ENCODE measurements around the gene TEX22. TPM values are rescaled to one million over a fixed set of nuclear protein-coding genes. Genes with fewer than 3 reads are reported as not detected.

Gene TEX22
- total RNA-seq, 1 donor from 2014 or later = not detected

GRCh38 chr14:105423488-105424195 lies 25.3 kb downstream of the TEX22 start:
- no peak for DNase-seq (ENCODE audit: low spot score)
- H3K36me3 ChIP-seq = no peaks in the 10 kb centered on the region
- Mint-ChIP-seq H3K4me1 (peaks cover 17% of the 10 kb centered on the region), H3K27ac (no peak overlapping the region), H3K4me3 (no peak overlapping the region), H3K9me3 (peaks cover 14% of the 10 kb centered on the region), H3K36me3 (peaks cover 34% of the 10 kb centered on the region), H3K27me3 (ENCODE audit: insufficient read depth, low read depth) (no peaks in the 10 kb centered on the region)
- no peak overlapping the region for H3K4me3 ChIP-seq
- TF ChIP-seq EZH2 (IDR thresholded peaks at IDR 0.05) (no peak), EZH2phosphoT487 (IDR thresholded peaks at IDR 0.05) (no peak)
- TF ChIP-seq, protein P1, sequence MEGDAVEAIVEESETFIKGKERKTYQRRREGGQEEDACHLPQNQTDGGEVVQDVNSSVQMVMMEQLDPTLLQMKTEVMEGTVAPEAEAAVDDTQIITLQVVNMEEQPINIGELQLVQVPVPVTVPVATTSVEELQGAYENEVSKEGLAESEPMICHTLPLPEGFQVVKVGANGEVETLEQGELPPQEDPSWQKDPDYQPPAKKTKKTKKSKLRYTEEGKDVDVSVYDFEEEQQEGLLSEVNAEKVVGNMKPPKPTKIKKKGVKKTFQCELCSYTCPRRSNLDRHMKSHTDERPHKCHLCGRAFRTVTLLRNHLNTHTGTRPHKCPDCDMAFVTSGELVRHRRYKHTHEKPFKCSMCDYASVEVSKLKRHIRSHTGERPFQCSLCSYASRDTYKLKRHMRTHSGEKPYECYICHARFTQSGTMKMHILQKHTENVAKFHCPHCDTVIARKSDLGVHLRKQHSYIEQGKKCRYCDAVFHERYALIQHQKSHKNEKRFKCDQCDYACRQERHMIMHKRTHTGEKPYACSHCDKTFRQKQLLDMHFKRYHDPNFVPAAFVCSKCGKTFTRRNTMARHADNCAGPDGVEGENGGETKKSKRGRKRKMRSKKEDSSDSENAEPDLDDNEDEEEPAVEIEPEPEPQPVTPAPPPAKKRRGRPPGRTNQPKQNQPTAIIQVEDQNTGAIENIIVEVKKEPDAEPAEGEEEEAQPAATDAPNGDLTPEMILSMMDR (IDR thresholded peaks at IDR 0.05) = no peak
- H3K79me2 ChIP-seq (ENCODE audit: low read depth) = peaks cover 95% of the 10 kb centered on the region
- H2AFZ ChIP-seq (replicated peaks) = no peak overlapping the region
- no peak overlapping the region for H3K9ac ChIP-seq
- no peaks in the 10 kb centered on the region for H3K9me3 ChIP-seq (ENCODE audit: low read depth)
- no peak overlapping the region for H3K27ac ChIP-seq
- no peaks in the 10 kb centered on the region for H3K27me3 ChIP-seq
- no peaks in the 10 kb centered on the region for H3F3A ChIP-seq (ENCODE audit: low read depth)
- peaks cover 17% of the 10 kb centered on the region for H3K4me1 ChIP-seq
- no peak overlapping the region for H3K4me2 ChIP-seq
- peaks cover 70% of the 10 kb centered on the region for H4K20me1 ChIP-seq (ENCODE audit: low read depth)

DNA sequence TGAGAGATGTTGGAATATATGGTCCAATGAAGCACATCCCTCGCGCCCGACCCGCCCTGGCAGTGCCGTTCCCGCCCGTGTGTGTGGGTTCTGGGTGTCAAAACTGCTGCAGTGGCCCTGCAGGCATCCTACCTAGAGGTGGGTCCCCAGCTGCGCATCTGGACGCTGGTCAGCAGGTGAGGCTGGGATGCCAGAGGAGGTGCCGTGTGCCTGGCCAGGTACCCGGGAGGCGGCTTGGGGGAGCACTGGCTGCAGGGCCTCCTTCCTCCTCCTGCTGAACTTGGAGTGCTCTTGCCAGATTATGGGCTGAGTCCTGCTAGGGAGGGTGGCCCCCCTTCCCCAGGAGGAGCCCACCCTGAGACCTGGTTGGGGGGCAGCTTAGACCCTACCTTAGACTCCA lies 26.5 kb downstream of the TEX22 start:
- Histone ChIP-seq H3K27me3 (no peaks in the 10 kb centered on the region), H3K9ac (no peak overlapping the region), H3K79me2 (ENCODE audit: low read depth) (peaks cover 98% of the 10 kb centered on the region), H2AFZ (replicated peaks) (no peak overlapping the region), H3K4me1 (peaks cover 12% of the 10 kb centered on the region), H4K20me1 (ENCODE audit: low read depth) (peaks cover 70% of the 10 kb centered on the region), H3K4me3 (no peak overlapping the region), H3K27ac (no peak overlapping the region), H3K4me2 (no peak overlapping the region), H3K9me3 (ENCODE audit: low read depth) (no peaks in the 10 kb centered on the region), H3F3A (ENCODE audit: low read depth) (no peaks in the 10 kb centered on the region), H3K36me3 (no peaks in the 10 kb centered on the region)
- DNase-seq (ENCODE audit: low spot score) = no peak
- no peak overlapping the region for H3K27ac Mint-ChIP-seq
- TF ChIP-seq EZH2phosphoT487 (IDR thresholded peaks at IDR 0.05) (no peak), EZH2 (IDR thresholded peaks at IDR 0.05) (no peak)
- TF ChIP-seq, protein P1 (IDR thresholded peaks at IDR 0.05) = no peak
- H3K36me3 Mint-ChIP-seq = peaks cover 39% of the 10 kb centered on the region
- no peak overlapping the region for H3K4me3 Mint-ChIP-seq
- peaks cover 18% of the 10 kb centered on the region for H3K9me3 Mint-ChIP-seq
- H3K27me3 Mint-ChIP-seq (ENCODE audit: insufficient read depth, low read depth) = no peaks in the 10 kb centered on the region
- peaks cover 13% of the 10 kb centered on the region for H3K4me1 Mint-ChIP-seq

- Histone ChIP-seq H3K9me3 (ENCODE audit: low read depth) (no peaks in the 10 kb centered on the region), H3K4me3 (no peak overlapping the region), H3F3A (ENCODE audit: low read depth) (no peaks in the 10 kb centered on the region), H3K79me2 (ENCODE audit: low read depth) (peaks cover 100% of the 10 kb centered on the region), H3K4me2 (no peak overlapping the region), H3K36me3 (no peaks in the 10 kb centered on the region), H3K27ac (no peak overlapping the region), H3K27me3 (no peaks in the 10 kb centered on the region), H3K4me1 (peaks cover 9% of the 10 kb centered on the region), H3K9ac (no peak overlapping the region), H4K20me1 (ENCODE audit: low read depth) (peaks cover 72% of the 10 kb centered on the region), H2AFZ (replicated peaks) (no peak overlapping the region)
- Mint-ChIP-seq H3K4me3 (no peak overlapping the region), H3K36me3 (peaks cover 48% of the 10 kb centered on the region), H3K27ac (no peak overlapping the region), H3K4me1 (peaks cover 13% of the 10 kb centered on the region), H3K27me3 (ENCODE audit: insufficient read depth, low read depth) (no peaks in the 10 kb centered on the region), H3K9me3 (peaks cover 27% of the 10 kb centered on the region)
- TF ChIP-seq EZH2phosphoT487 (IDR thresholded peaks at IDR 0.05) (no peak), EZH2 (IDR thresholded peaks at IDR 0.05) (no peak)
- TF ChIP-seq, protein P1 (IDR thresholded peaks at IDR 0.05) = no peak
- no peak for DNase-seq (ENCODE audit: low spot score)
Measured at GRCh38 chr14:105425823-105426247, 27.5 kb downstream of the TEX22 start.

Data from neural progenitor cell (in vitro differentiated cells).